ENCODE measurements around the gene ACTC1.
"Not testable (repeated sequence)": the region's sequence is repeated elsewhere in the genome, so short reads cannot be mapped to it uniquely, and the experiment has no call there.

Gene ACTC1

DNA sequence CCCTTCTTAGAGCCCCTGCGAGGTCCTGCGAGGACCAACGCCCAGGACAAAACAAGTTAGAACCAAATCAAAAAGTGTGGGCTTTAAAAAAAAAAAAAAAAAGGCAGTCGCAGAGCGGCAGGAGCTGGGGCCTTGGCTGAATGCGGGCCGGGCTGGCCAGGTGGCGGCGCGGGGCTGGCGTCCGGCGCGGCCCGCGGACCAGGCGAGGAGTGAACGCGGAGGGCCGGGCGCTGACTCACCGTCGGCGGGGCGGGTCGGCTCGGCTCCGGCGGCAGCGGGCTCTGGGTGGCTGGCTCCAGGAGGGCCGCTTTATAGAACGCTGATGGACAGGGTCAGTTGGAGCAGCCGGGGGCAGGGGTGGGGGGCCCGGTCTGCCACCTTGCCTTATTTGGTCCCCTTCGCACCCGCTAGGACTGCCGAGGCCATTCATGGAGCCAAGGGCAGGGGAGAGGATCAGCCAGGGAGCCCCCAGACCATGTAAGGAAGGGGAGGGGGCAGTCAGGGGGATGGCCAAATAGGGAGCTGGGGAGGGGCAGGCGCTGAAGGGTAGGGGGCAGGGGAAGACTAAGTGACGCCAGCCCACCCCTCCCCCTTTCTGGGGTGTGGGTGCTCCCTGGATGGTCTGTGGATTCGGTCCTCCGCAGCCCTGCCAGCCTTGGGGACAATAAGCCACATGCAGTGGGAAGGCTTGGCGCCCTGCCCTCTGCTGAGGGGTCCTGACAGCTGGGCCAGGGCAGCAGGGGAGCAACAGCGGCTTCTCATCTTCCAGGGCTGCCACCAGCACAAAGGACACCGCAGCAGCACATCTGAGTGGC lies at the start of gene ACTC1:
ACTC1 (minus strand) TSS at position 283 of the 815 bp plus-strand sequence. CDS start 741 bp downstream, outside the sequence.
- DNase-seq = peak in 2 of 3 donors; percentile 3 to 32

DNA sequence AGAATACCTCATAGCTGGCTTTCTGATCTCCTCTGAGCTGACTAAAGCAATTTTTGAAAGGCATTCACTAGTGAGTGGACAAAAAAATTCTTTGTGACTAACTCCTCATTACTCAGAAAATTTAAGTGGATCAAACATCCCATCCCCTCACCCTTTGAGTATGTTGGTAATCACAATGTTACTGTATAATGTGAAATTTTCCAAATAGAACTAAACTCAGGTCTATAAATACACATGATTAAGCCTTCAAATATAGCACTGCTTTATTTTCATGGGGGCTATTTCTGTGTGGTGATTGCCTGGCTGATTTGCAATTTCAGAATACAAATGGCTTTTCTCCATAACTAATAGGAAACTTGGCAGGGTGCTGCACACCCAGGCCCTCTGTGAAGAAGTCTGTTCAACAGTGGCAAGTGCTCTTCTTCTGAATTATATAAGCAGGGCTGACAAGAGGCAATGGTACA lies 45.9 kb upstream of the ACTC1 start:
- no peak for DNase-seq

DNA sequence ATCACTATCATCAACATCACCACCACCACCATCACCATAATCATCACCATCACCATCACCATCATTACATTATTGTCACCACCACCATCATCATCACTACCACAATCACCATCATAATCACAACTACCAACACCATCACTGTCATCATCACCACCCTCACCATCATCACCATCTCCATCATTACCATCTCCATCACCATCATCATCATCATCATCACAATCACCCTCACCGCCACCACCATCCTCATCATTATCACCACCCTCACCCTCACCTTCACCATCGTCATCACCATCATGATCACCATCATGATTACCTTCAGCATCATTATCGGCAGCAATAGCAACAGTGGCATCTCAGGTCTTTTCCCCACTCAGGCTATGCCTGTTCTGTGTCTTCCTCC lies 42.9 kb upstream of the ACTC1 start:
- DNase-seq = no peak

DNA sequence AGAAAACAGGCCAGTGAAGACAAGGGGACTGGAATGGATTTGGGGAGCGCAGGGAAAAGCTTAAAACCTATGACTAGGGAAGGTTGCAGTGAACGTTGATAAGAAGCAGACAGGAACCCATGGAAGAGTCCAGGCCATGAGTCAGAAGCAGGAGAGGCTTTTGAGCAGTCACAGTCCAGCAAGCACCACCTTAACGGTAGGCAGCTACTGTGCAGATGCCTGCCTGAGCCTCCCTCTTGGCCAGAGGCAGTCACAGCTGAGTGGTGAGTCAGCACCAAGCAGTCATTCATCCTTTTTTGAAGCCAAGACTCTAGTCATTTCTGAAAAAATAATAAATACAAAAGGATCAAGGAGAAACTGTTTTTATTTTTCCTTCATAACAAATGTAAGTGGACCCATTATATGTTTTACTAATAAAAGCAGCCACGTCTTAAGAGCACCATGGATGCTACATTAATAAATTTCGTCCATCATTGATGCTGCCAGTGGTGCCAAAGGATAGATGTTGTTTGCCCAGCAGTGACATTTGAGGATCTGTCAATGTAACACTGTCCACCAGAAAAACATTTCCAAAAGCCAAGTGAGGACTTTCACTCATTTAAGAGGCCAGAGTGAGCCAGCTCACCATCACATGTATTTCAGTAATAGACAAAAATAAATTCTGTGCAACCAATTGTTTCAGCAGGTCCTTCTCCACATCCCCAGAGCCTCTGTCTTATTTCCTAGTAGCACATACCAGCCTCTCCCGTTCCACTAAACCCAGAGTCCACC lies 42.1 kb upstream of the ACTC1 start:
- no peak for DNase-seq

DNA sequence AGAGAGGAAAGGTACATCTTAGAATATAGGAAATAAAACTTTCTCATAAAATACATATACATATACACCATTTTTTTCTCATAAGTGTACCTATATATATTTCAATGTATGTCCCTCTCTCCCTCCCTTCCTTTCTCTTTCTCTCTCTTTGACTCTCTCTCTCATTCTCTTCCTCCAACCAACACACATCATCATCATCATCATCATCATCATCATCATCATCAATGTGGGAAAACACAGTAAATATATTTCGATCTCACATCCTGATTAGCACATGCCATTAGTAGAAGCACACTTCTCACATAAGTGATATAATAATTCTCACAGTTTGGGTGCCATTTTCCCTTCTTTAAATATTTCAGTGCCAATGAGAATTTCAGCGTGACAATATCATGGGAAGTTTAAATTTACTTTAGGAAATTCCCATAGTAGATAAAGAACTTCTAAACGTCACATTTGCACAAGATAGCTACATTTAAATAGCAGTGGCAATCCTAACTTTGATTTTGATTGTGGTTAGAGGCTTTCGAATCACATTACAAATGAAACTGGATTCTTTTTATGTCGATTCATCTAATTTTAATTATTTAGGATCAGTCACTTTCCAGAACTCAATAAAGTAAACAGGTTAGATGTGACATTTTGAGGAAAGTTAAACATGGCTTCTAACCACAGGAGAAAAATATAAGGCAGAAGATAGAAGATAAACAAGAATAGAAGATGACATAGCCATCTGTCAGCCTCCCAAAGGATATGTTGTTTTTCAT lies 33.0 kb upstream of the ACTC1 start:
- no peak for DNase-seq

DNA sequence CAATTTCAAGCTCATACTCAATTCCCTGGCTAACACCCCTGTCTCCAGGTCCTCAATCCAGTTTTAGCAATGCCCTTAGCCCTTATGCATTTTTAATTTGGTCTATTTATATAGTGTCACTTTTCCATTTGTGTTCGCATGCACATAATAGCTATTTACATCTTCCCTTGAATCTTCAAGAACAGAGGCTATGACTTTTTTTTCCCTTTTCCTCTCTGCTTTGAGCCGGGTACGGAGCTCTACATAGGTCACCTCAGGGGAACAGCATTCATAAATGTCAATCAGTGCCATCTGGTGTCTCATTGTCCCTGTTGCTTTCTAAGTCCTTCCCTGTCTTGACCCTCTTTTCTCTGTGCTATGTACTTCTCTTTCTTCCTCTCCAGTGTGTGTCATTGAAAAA lies 26.5 kb upstream of the ACTC1 start:
- DNase-seq = no peak

DNA sequence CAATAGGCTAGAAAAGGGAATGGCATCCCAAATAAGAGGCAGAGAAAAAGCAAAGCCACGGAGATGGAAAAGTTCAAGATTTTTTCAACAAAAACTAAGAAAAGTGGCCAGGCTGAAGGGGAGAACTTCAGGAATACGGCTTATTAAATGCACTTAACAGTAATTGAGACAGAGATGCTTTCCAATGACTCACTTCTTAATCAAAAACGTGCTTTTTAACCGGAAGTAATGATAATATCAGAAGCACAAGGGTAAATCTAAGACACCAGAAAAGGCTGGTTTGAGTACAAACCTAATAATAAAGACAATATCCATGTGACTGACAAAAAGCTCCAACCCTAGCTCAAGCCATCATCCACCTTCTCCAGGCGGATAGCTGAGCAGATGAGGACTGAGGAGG lies 24.8 kb upstream of the ACTC1 start:
- DNase-seq = no peak

DNA sequence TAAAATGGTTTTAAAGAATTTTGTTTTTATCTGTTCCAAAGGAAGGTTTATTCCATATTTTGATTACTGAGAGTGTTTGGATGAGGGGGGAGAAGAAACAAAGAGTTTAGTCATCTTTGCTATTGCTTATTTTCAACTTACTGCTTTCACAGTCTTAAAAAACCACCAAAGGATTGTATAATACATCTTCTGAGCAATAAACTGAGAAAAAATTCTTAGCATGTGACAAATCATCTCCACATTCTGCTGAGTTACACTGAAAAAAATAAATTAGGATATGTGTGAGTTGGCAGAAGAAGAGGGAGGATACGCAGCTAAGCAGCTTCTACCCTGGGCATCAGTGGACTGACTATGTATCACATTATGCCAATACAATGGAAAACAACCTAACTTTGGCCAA lies 23.2 kb upstream of the ACTC1 start:
- no peak for DNase-seq

DNA sequence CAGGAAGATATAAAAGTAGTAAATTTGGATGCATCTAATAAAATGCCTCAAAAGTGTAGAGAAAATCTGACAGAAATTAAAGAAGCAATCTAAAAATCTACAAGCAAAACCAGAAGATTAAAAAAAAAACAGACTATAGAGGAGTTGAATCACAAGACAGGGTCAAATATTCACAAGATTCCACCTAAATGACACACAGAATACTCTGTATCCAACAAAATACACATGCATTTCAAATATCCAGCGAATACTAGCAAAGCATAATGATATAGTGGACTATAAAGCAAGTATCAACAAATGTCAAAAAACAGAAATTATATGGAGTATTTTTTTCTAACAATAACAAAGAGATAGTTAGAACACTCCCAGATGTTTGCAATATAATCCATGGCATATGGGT lies 20.5 kb upstream of the ACTC1 start:
- no peak for DNase-seq

DNA sequence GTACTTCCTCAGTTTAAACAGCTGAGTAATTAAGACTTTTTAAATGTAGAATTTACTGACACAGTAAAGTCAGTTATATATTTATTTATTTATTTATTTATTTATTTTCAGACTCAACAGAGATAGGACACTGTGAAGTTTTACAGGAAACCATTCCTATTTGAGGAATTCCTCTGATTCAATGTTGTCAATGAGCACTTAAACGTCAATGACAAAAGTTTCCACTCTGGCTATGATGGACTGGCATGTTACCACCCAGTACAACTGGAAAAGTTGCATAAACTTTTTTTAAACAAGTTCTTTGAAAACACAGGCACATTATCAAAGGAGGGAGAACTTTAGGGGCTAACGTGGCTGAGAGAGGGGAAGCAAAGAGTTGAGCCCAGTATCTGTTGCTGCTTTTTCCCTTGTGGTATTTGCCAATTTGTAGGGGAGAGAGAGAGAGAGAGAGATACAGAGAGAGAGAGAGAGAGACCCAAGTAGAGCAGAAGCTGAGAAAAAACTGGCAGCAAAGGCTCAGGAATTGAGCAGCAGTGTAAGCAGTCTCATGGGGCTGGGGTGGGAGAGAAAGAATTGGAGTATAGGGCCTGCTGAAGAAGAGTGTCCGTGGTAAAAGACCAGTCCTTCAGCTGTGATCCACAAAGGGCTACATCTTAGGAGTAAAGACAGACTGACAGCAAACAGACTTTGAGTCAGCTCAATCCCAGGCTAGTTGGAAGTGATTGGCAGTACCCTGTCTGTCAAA lies 18.3 kb upstream of the ACTC1 start:
- no peak for DNase-seq

DNA sequence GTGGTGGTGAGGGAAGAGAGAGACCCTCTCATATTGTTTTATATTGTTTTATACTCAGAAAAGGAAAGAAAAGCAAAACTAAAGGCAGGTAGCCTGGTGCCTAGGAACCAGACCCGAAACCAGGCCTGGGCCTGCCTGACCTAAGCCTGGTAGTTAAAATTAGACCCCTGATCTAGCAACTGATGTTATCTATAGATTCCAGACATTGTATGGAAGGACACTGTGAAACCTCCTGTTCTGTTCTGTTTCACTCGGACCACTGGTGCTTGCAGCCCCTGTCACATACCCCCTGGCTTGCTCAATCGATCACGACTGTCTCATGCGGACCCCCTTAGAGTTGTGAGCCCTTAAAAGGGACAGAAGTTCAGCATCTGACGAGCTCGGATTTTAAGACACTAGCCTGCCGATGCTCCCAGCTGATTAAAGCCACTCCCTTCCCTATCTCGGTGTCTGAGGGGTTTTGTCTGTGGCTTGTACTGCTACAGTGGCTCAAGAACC lies 17.6 kb upstream of the ACTC1 start:
- DNase-seq = not testable (repeated sequence)

DNA sequence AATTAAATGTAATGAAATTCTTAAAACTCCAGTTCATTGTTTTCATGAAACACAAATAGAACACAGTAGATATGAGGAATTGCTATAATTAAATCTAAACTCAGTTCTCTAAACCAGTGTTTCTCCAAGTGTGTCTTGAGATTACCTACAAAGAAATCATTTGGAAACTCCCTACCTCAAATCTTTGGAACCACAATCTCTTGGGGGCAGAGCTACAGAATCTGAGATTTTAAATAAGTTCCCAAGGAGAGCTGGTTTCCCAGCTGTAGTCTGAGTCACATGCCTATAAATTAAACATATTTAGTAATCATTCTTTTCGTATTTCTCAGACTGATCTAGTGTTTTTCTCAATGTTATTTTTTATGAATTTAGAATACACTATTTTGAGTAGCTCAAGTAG lies 17.0 kb upstream of the ACTC1 start:
- DNase-seq = no peak

DNA sequence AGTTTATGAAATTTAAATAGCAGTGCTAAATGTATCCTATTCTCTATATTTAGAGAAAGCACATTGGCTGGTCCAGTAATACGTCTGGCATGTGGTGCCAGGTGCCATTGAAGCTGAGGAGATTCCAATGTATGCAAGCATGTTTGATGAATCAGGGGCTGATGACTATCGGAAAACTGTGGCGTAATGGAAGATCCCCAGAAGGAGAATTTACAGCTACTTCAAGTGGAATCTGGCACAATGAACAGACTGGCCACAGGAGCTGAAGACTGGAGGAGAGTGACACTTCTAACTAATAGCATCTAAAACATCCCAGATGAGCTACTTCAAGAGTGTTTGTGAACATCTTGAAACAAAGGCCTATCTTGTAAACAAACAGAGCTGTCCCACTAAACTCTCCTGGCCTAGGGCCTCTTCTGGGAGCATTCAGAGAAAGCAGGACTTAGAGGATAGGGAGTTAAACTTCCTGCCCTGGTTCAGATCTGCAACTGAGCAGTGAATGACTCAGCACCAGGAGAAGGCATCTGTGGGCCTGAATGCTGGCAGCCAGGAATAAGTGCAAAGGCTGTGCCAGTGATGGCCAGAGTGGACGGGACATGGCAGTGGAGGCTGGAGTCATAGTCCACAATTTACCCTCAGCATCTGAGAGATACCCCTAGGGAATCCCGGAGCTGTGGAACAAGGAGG lies 15.2 kb upstream of the ACTC1 start:
- no peak for DNase-seq

DNA sequence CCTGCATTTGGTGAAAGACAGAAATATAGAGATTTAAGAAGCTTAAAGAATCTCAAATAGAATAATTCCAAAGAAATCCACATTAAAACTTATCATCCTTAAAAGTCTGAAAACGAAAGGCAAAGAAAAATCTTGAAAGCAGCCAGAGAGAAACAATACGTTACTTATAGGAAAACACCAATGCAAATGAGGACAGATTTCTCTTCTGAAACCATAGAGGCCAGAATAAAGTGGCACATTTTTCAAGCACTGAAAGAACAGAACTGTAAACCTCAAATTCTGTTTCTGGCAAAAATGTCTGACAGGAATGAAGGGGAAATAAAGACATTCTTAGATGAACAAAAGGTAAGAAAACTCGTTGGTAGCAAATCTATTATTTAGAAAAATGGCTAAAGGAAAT lies 13.8 kb upstream of the ACTC1 start:
- no peak for DNase-seq

DNA sequence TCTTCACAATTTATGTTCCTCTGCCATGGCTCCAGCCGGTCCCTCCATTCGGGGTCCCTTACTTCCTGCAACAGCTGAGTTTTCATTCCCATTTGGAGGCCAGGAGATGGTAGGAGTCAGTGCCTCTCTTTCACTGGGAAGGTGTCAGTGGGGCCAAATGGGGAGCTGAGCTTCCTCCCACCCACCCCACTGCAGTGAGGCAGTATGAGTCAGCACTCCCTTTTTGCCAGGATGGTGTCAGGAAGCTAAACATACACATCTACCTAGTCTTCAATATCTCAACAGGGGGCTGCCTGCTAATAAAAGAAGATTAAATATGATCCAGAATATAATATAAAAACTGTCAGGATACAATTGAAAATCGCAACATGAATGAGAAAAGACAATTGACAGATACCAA lies 12.7 kb upstream of the ACTC1 start:
- no peak for DNase-seq

DNA sequence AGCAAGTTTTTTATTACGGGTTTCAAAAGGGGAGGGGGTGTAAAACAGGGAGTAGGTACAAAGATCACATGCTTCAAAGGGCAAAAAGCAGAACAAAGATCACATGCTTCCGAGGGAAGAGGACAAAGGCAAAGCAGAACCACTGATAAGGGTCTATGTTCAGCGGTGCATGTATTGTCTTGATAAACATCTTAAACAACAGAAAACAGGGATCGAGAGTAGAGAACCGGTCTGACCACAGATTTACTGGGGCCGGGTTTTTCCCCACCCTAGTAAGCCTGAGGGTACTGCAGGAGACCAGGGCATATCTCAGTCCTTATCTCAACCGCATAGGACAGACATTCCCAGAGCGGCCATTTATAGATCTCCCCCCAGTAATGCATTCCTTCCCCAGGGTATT lies 11.9 kb upstream of the ACTC1 start:
- not testable (repeated sequence) for DNase-seq

DNA sequence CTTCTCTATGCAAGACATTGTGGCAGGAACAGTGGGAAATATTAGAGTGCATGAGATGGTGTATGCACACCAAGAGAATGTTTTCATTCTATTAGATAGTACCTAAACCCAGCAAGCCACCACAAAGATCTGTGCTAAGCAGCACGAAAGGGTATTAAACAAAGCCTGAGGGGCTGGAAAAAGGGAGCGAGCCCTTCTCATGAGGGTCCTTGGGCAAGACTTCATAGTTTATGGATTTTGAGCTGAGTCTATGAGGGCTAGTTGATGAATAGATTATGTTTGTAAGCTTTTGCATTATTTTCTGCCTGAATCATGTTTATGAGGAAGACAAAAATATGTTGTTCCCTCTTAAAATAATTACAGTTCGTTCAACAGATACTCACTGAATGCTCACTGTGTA lies 9.4 kb upstream of the ACTC1 start:
- no peak for DNase-seq

DNA sequence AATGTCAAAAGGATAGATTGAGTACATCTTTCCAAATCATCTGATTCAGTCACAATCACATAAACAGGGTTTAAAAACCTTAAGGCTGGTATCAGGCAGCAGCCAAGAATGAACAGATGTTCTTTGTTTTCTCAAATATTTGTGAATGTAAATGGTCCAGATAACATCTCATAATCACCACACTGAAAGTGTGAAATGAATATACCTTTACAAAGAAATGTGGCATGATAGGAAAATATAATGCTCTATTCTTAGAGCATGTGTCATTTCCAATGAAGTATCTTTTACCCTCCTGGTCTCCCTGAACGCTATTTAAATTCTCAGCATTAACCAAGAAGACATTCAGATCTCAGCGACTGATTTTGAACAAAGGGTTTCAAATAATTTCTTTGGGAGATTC lies 8.8 kb upstream of the ACTC1 start:
- DNase-seq = no peak

DNA sequence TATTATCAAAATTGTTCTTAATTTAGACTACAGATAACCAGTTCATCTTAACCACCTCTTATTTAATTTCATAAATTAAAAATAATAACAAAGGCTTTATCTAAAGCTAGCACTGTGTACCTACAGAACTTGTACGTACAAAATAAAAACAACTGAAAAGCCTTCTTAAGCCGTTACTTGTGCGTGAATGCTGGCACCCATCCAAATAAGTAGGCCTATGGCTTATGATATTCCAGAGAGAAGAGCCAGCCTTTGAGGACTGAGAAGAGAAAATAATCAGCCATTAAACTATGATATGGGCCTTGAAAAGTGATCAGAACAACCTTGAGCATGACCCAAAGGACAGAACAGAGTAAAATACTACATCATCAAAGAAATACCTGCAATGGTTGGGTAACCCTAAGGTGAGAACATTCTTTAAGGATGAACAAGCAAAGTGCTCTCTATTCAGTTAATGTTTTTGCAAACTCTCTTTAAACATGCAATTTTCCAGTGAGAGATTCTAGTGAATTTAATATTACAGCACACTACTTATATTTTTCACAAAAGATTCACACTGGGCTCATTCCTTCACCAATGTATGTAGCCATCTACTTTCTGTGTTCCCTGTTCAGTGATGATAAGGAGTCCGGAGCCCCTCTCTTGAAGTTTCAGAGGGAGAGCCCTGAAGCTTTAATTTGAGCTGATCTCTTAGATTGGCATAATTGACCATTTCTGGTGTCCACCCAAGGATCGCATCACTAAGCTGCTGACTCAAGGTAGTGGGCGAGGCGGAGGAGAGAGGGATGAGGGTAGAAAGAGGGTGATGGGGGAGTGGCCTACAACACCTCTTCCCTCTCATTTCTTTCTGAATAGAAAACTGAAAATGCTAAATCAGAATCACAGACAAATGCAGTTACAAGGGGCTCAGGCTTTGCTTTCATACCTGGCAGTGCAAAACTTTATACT lies 7.7 kb upstream of the ACTC1 start:
- DNase-seq = no peak

DNA sequence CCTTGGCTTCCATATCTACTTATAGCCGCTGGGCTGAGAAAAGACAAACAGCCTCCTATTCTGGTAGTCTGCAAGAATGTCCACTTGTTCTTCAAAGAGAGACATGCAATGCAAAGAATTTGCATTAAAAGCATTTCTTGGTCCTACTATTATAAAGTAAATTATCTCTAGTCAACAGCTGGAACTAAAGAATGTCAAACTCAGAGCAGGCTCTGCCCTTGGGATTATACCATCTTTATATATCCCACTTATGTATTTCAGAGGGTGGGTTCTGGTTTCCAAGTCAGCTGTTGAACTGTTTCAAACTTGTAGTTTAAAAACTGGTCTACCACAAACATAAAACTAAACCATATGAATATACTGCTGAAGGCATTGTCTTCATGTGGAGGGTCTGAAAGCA lies 7.0 kb upstream of the ACTC1 start:
- no peak for DNase-seq
